Lung microvascular endothelial cell (primary cell): ENCODE data around the gene FAM53C. TPM values are rescaled to one million over a fixed set of nuclear protein-coding genes. Genes with fewer than 3 reads are reported as not detected.
"Not testable (repeated sequence)": the region's sequence is repeated elsewhere in the genome, so short reads cannot be mapped to it uniquely, and the experiment has no call there.

ENCODE experiments used
- DNase-seq, 2 donors: peaks; one replicate each; pipeline versions ENCODE4 v3.0.0 to v3.0.0-alpha.2; 2010; ENCODE audit warnings: low read depth in 2 of 2
- total RNA-seq: library from RNA; depleted of rRNA; stranded (reverse); fragments of >200 nt; gene quantifications from 2 replicates; pipeline ENCODE4 v1.2.1, GENCODE V29; 2014

The FAM53C gene
- total RNA-seq, 1 donor from 2014 or later = 31.5 TPM

DNA sequence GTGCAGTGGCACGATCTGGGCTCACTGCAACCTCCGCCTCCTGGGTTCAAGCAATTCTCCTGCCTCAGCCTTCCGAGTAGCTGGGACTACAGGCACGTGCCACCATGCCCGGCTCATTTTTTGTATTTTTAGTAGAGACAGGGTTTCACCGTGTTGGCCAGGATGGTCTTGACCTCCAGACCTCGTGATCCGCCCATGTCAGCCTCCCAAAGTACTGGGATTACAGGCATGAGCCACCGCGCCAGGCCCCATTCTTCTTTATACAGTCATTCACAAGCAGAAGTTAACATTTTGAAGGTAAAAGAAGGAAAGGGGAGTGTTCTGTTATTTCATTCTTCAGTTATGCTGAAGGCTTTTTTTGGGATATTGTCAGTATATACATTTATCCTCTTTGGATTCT lies 51.8 kb downstream of the FAM53C start:
- not testable (repeated sequence) for DNase-seq

DNA sequence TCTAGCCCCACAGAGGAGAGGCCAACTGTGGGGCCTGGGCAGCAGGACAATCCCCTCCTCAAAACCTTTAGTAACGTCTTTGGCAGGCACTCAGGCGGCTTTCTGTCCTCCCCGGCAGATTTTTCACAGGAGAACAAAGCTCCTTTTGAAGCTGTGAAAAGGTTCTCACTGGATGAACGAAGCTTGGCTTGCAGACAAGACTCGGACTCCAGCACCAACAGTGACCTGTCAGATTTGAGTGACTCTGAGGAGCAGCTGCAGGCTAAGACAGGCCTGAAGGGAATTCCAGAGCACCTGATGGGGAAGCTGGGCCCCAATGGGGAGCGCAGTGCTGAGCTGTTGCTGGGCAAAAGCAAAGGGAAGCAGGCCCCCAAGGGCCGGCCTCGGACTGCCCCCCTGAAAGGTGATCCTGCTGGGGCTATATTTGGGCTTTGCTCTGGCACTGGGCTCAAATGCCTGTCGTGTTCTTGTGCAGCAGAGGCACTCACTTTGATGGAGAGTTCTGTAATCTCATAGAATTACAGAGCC lies 53.9 kb downstream of the FAM53C start:
- no peak for DNase-seq

Other genes with a start within 250 kb of the FAM53C start
- gene NME5, start 198.8 kb upstream of the FAM53C start, total RNA-seq = 0.60 and 1.1 TPM in 2 replicates
- gene BRD8, start 159.6 kb upstream of the FAM53C start, total RNA-seq = 18.3 and 24.2 TPM in 2 replicates
- gene KIF20A, start 159.2 kb upstream of the FAM53C start, total RNA-seq = 8.1 and 28.1 TPM in 2 replicates
- 22.7 and 28.4 TPM in 2 replicates for gene CDC23, start 124.9 kb upstream of the FAM53C start, total RNA-seq
- gene GFRA3, start 63.6 kb upstream of the FAM53C start, total RNA-seq = not detected in 2 replicates
- gene CDC25C, start 6.5 kb upstream of the FAM53C start, total RNA-seq = 0.79 and 3.9 TPM in 2 replicates
- 37.3 and 41.9 TPM in 2 replicates for gene KDM3B, start 14.4 kb downstream of the FAM53C start, total RNA-seq
- 0.40 and 1.1 TPM in 2 replicates for gene REEP2, start 100.8 kb downstream of the FAM53C start, total RNA-seq
- gene EGR1, start 127.2 kb downstream of the FAM53C start, total RNA-seq = 0.44 and 4.8 TPM in 2 replicates
- gene ETF1, start 205.0 kb downstream of the FAM53C start, total RNA-seq = 71.3 and 76.0 TPM in 2 replicates
- gene HSPA9, start 237.1 kb downstream of the FAM53C start, total RNA-seq = 156 and 187 TPM in 2 replicates